A172 (cell line): ENCODE data around the gene C19orf12. TPM values are rescaled to one million over a fixed set of nuclear protein-coding genes. Genes with fewer than 3 reads are reported as not detected.
A peak's percentile ranks its signal among the peaks of the same experiment; 100 is the strongest.

Experiments used
- DNase-seq: peaks from one replicate; pipeline ENCODE4 v3.0.0-alpha.2; 2015; ENCODE audit warnings: low spot score
- total RNA-seq: library from RNA; depleted of rRNA; stranded (reverse); fragments of >200 nt; shearing (Covaris generic); gene quantifications from 2 replicates; pipeline ENCODE4 v1.2.3, GENCODE V29; 2014

The C19orf12 gene
- total RNA-seq, 1 experiment from 2014 or later, result 35.1 TPM

DNA sequence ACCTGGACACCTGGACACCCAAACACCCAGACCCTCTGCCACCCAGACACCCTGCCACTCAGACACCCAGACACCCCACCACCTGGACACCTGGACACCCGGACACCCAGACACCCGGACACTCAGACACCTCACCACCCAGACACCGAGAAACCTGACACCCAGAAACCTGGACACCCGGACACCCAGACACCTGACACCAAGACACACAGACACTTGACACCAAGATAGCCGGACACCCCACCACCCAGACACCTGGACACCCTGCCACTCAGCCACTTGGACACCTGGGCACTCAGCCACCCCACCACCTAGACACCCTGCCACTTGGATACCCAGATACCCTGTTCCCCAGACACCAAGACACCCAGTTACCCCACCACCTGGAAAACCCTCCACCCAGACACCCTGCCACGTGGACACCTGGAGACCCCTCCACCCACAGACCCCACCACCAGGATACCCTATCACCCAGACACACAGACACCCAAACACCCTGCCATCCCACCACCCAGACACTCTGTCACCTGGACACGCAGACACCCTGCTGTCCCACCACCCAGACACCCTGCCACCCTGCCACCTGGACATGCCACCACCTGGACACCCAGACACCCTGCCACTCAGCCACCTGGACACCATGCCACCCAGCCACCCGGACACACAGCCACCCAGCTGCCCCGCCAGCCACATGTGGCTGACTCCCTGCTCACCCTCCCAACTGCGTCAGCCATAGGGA is 17.4 kb downstream of the C19orf12 start:
- DNase-seq, result no peak

GRCh38 chr19:29696565-29696846 is 18.6 kb downstream of the C19orf12 start:
- no peak for DNase-seq

GRCh38 chr19:29695765-29696564 is 19.1 kb downstream of the C19orf12 start:
- no peak for DNase-seq

DNA sequence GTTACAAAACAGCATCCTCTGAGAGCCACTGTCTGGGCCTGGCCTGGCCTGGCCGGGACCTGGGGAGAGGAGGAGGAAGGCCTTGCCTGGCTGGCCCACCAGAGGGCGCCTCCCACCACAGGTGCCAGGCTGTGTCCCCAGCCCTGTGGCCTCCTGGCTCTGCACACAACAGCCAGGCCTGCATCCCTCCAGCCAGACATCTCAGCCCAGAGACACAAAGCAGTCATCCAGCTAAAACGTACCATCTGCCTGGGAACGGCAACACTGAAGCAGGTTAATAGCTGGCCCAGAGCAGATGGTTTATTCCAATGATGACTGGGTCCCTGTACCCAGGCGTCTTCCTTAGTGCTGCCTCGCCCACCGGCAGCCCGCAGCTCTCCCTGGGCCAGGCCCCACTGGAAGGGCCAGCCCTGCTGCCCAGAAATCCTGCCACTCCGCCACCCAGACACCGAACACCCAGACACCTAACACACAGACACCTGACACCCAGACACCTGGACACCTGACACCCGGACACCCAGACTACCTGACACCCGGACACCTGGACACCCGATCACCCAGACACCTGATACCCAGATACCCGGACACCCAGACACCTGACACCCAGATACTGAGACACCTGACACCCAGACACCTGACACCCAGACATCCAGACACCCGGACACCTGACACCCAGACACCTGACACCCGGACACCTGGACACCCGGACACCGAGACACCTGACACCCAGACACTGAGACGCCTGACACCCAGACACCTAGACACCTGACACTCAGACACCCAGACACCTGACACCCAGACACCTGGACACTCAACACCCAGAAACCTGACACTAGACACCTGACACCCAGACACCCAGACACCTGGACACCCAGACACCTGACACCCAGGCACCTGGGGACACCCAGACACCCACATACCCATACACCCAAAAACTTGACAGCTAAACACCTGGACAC is 20.1 kb downstream of the C19orf12 start:
- DNase-seq, result peak; percentile 49

- no peak for DNase-seq
Observed at GRCh38 chr19:29694161-29694560, 20.9 kb downstream of the C19orf12 start.

DNA sequence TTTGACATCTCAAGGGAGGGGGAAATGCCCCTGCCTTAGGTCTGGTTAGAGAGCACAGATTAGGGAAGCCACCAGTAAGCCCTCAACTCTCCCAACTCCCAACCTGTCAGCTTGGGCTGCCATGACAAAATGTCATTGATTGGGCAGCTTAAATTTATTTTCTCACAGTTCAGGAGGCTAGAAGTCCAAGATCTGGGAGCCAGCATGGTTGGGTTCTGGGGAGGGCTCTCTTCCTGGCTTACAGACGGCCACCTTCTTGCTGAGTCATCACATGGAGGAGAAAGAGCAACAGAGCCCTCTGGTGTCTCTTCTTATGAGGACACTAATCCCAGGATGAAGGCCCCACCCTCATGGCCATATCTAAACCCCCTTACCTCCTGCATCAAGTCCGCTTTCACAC is 24.2 kb downstream of the C19orf12 start:
- peak; percentile 52 for DNase-seq

DNA sequence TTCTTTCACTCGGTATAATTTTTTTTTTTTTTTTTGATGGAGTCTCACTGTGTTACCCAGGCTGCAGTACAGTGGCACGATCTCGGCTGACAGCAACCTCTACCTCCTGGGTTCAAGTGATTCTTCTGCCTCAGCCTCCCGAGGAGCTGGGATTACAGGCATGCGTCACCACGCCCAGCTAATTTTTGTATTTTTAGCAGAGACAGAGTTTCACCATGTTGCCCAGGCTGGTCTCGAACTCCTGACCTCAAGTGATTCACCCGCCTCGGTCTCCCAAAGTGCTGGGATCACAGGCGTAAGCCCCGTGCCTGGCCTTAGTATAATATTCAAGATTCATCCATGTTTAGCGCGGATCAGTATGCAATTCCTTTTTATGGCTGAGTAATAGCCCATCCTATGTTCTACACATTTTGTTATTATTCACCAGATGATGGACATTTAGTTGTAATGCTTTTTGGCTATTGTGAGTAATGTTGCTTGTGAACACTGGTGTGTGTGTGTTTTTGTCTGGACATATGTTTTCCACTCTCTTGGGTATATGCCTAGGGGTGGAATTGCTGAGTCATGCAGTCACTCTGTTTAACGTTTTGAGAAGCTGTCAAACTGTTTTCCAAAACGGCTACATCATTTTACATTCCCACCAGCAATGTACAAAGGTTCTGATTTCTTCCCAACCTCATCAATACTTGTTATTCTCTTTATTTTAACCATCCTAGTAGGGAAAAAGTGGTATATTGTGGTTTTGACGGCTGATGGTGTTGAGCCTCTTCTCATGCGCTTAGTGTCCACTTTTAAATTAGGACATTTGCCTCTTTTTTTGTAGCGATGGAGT is 26.9 kb downstream of the C19orf12 start:
- peak; percentile 31 for DNase-seq

- peak; percentile 83 for DNase-seq
Observed at GRCh38 chr19:29687244-29687896, 27.7 kb downstream of the C19orf12 start.

GRCh38 chr19:29686285-29686805 is 28.7 kb downstream of the C19orf12 start:
- DNase-seq, result no peak

- DNase-seq, result no peak
Observed at GRCh38 chr19:29685326-29685725, 29.7 kb downstream of the C19orf12 start.

DNA sequence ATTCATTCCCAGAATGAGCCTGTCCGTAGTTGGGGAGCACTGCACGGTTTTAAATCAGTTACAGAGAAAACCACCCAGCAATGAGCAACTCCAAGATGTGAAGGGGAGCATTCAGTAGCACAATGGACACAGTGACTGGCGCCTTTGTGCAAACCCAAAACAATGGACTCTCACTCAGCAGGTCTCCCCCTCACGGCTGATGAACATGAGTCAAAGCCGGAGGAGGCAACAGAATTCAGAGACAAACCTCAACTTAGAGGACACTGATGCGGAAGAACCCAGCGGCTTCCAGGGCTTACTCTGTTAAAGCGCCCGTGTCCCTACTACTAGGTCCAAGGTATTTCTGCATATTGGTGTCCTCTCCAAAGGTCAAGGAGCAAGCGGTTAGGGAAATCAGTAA is 32.1 kb downstream of the C19orf12 start:
- no peak for DNase-seq

GRCh38 chr19:29682236-29682895 is 32.7 kb downstream of the C19orf12 start:
- DNase-seq, result no peak

DNA sequence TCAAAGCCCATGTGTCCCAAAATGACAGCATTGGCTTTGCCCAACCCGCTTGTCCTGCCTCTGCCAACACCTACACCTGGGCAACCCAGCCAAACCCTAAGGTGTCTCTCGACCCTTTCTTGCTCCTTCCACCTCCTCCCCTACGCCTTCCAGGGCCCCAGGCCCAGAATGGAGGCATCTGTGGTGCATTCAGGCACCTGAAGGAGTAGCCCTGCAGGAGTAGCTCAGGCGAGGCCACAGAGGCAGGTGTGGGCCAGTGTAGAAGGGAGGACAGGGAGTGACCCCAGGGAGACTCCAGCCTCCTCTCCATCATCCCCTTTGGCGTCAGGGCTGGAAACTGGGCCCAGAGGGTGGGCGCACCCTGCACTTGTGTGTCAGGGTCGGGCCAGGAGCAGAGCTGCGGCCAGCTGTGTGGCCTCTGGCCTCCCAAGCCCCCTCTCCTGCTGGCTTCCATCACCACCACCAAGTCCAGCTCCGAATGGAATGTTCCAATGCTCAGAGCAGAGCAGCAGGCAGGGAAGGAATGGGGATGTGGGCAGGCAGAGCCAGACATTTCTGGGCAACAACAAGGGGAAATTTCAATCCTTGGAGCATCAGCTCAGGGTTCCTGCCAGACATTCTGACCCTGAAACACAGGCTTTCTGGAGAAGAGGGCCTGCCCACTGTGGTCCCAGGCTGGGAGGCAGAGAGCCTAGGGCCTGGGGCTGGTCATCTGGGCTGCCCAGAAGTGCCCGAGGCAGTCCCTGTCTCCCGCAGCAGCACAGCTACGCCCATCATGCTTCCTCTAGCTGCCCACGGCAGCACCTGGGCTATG is 33.4 kb downstream of the C19orf12 start:
- DNase-seq, result no peak

DNA sequence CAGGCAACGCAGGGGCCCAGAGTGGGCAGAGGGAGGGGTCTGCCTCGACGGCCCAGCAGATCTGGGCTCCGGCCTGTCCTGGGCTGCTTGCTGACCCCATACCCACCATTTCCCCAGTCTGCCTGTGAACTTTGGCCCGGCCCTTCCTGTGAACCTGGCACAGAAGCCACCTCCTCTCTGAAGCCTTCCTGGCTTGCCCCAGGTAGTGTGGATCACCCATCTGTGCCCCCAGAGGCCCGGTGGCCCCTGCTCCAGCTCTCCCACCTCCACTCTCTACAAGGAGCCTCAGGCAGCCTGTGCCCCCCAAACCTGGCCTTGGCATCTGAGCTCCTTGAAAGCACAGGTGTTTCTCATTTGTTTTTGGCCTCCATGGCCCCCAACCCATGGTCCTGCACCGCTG is 34.1 kb downstream of the C19orf12 start:
- DNase-seq, result no peak

DNA sequence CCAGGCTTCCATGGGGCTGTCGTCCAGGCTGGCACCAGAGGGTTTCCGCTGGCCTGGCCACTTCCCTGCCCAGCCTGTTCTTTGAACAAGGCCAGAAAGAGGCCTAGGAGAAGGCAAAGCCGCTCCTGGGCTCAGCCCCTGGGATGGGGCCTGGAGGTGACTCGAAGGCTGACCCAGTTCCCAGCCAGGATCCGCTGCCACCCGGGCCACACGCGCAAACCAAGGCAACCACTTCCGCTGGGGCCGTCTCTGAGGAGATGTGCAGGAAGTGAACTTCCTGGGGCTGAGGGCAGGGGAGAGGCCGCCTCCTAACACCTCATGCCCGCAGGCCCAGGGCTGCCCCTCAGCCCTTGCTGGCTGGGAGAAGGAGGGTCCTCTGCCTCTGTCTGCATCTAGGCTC is 34.6 kb downstream of the C19orf12 start:
- DNase-seq, result no peak

- no peak for DNase-seq
Observed at GRCh38 chr19:29679598-29680210, 35.4 kb downstream of the C19orf12 start.

DNA sequence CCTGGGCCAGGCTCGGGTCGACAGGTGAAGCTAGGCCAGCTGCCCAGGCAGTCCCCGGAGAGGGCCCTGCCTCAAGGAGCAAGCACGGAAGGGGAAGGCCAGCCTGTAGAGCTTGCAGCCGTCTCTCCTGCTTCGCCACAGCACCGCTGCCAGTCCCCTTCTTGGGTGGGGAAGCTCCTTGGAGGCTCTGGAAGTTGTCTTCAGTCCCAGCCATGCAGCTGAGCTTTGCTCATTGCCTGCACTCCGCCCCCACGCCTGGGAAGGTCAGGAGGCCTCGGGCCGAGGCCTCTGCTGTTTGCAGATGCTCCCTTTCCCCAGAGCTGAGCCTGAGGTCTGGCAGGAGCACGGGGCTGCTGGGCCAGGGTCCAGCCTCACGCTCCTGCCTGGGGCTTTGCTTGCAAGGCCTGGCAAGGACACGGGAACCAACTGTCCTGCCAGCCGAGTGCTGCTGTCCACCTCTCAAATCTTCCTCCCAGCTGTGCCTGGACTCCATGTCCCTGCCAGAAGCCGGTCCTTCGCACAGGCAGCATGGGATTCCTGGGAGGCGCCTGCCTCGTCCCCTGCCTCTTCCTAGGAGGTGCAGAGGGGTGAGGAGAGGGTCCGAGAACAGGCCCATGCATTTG is 36.5 kb downstream of the C19orf12 start:
- DNase-seq, result no peak
